NCI-H1092 treated with DMSO at 0.1 percent for 48 hours (cell line): ENCODE data around the gene CYTH4.

Experiments
- DNase-seq: peaks from one replicate; lab custom pipeline; 2025; lab: John Stamatoyannopoulos, UW

Gene CYTH4

DNA sequence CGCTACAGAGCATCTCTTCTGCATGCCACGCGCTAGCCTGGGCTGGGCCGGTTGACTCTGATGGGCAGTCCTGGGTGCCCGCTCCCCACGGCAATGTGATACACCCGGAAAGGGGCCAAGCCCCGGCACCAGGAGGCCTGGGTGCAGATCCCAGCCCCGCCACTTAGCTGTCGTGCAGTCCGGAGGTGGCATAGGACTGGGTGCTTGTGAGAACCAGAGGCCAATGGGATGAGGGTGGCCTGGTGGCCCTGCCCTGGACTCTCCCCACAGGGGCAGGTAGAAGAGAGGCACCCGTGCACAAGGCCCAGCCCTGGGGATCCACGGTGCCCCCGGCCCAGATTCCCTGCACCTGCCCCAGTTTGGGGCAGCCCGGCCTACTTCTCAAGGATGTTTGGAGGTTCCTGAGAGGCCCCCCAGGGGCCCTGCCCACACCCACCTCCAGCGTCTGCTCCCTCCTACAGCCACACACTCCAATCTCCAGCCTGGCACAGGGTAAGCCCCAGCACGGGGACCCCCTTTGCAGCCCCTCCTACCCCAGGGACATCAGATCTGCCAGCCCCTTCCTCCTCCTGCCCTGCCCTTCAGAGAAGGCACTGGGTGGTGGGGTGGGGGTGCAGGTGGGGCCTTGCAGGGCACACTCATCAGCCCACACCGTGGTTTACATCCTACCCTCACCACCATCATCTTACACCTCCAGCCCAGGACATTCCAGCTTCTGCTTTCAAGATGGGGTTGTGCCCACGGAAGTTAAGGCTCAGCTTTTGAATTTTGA is 66.9 kb downstream of the CYTH4 start:
- no peak for DNase-seq

DNA sequence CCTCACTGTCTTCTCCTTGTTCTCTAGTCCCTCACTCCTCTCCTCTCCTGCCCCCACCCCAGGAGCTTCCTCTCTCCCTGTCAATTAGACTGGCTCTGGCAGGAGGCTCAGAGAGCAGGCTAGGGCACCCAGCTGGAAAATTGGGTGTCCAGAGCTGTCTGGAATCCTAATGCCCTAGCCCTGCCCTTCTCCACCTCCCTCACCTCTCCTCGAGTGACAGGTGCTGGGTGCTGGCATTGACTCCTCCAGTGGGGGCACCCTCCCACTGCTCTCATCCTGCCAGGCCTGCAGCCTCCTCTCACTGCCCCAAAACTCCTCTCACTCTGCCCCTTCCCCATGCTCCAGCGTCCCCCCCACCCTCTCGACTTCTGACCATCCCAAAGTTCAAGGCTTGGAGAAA is 68.9 kb downstream of the CYTH4 start:
- DNase-seq: no peak

DNA sequence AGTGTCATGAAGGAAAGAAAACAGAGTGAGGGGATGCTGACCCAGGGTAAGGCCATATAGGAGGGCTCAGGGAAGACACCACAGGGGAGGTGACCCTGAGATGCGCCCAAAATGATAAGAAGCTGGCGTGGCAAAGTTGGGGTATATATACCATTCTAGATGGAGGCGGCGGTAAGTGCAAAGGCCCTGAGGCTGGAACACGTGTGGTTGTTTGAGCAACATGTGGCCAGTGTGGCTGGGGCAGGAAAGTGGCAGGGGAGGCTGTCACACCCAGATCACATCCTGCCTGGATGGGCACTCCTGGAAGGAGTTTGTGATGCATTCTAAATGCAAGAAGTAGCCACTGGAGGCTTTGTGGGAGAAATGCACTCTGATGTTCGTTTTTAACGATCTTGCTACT is 70.2 kb downstream of the CYTH4 start:
- DNase-seq: no peak

DNA sequence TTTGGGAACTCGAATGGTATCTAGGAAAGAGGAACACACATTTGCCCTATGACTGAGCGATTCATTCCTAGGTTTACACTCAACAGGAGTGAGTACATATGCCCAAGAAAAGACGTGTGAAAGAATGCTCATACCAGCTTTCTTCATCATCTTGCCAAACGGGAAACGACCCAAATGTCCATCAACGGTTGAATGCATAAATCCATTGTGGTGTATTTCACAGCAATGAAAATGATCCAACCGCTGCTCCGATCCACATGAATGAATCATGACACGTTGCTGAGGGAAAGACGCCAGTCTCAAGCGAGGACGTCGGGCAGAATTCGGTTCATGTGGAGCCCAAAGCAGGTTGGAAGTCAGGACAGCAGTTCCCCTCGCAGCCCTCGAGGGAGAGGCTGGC is 71.5 kb downstream of the CYTH4 start:
- no peak for DNase-seq

DNA sequence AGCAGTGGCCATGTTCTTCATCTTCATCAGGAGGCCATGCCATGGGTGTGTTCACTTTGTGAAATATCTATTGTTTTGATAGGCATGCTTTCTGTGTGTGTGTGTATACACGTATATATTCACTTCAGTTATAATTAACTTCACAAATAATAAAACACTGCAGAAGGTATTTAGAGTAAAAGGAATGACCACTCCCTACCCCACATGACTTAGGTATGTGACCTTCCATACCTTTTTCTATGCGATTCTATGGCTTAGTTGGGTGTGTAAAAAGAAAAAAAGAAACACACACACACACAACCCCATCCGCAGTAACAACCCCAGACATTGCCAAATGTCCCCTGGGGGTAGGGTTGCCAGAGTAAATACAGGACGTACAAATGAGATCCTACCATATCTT is 72.0 kb downstream of the CYTH4 start:
- no peak for DNase-seq

DNA sequence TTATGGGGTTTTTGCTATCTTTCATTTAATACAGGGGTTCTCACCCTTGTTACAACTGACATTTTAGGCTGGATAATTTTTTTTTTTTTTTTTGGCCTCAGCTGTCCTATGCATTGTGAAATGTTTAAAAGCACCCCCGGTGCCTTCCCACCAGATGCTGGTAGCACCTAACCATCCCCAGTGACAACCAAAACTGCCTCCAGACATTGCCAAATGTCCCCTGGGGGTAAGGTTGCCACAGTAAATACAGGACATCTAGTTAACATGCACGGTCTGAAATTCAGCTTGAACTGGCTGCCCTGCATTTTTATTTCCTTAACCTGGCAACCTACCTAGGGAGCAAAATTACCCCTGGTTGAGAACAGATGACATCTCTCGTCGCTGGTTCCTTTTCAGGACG is 72.4 kb downstream of the CYTH4 start:
- no peak for DNase-seq

DNA sequence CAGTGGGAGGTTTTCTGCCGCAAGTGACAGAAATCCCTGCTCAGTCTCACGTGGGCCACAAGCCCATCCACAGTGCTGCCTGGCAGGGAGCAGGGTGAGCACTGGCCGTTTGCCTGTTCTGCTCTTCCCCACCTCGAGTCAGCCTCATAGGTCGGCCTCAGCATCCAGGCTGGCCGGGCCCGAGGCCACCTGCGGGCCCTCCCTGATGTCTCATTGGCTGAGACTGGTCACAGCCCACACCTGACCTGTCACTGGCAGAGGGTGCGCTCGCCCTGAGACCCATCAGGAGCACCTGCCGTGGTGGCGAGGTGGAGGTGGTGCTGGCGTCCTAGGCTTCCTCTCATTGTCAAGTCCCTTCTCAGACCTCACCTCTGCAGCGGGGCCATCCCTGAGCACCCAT is 72.9 kb downstream of the CYTH4 start:
- DNase-seq: no peak

DNA sequence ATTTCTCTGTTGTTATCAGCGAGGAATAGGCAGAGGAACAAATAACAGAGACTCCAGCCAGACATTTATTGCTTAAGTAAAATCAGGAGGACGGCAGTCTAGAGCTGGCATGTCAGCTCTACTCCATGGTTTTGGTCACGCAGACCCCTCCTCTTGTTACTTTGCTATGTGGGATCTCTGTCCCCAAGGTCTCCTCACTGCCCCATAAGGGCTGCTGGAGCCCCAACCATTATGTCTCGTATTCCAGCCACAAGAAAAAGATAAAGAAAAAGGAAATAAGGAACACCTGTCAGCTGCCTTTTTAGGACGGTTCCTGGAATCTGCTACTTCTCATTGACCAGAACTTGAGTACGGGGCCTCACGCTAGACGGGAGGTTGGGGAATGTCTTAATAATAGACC is 74.6 kb downstream of the CYTH4 start:
- no peak for DNase-seq

DNA sequence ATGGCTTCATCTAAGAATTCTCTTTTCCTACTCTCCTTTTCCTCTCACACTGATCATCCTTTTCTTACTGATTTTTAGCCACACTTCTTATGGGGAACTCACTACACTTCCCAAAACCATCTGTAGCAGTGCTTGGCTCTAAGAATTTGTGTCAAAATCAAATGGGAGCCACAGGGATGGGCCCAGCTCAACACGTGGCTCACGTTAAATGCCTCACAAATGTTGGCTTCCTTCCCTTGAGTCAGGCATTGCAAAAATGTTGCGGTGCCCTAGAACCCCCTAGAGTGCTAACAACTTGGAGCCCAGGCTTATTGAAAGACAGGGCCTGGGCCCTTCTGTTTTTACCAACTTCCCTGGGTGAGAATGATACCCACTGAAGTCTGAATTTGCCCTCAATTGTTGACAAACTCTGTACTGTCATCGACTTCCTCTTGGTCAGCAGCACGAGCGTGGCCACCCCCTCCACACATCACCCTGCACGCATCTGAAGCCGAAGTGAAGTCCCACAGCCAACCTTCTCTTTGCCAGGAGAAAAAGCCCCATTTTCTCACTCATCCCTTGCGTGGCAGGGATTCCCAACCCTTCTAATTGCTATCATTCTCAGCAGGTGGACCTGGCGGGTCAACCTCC is 75.3 kb downstream of the CYTH4 start:
- no peak for DNase-seq

DNA sequence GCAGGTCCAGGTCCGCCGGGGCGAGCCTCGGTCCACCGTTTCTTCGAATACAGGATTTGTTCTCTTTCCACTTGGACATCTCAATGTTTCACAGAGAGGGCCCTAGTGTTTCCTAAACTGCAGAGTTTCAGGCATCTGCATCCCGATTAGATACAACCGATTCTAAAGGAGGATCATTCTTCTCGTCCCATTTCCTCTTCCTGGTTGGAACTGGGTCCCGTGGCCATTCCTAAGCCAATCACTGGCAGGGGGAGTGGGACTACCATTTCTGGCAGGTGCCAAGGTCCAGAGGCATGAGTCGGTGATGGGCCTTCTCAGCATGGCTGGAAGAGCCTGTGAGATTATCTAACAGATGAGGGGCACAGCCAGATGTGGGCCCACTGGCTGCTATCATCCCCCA is 76.1 kb downstream of the CYTH4 start:
- no peak for DNase-seq

DNA sequence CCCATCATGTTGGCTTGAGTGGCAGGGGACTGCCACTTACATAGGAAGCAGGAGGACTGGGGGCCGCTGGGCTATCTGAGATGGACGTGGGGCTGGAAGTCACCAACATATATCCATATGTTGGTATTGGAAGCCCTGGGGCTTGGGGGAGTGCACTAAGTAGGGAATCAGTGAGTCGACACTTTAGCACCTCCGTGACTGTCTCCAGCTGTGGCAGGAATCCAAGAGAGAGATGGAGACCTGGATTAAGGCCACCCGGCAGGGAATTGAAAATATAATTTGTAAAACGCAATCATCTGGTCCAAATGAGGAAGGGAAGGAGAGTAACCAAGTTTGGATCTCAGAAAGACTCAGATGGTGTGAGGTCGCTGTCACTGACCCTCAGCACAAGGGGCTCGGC is 76.6 kb downstream of the CYTH4 start:
- DNase-seq: no peak

DNA sequence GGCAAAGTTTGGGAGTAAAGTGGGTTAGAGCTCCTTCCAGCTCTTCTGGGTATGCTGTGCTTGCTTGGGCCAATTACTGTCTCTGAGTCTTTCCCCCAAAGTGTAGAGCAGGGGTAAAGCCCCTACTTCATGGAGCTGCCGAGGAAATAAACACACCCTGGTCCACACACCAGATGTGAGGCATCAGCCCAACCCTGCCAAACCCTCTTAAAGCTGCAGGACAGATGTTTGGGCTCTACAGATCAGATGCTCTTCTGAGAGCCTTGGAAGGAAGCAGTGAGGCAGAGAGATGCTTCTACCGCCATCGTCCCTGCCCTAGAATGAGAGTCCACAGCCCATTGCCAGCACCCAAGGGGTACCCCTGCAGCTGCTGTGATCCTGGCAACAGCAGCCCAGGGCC is 80.3 kb downstream of the CYTH4 start:
- no peak for DNase-seq

DNA sequence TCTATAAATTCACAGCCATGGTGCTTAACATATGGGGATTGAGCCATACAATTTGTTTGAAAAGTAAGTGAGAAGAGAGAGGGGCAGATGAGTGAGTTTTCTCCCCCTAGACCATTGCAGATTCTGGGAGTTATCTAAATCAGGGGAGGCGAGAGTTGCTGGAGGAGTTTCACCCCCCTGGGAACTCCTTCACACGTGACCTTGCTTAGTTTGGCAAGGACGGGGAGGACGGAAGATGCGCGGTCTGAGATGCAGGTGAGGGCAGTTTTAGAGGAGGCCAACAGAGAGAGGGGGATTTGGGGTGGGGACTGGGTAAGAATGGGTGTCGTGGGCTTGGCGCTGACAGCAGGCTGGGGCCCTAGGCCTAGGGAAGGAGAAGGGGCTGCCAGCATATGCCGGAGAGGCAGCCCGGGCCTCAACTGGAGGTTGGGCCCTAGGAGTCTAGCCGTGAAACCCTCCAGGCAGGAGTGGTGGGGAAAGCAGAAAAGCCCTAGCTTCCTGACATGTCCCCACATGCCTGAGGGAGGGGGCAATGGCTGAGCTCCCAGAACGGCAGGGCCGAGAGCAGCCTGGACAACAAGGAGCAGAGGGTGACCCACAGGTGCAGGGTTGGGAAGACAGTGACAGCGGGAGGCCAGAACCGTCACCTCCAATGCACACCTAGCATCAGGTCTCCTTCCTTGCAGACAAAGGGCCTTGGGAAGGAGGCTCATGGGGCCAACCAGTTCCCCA is 81.1 kb downstream of the CYTH4 start:
- no peak for DNase-seq
